ENCODE data around the gene HNRNPF. TPM values are rescaled to one million over a fixed set of nuclear protein-coding genes. Genes with fewer than 3 reads are reported as not detected.
A peak's percentile ranks its signal among the peaks of the same experiment; 100 is the strongest.

The HNRNPF gene
- total RNA-seq, 1 donor from 2014 or later = 126 TPM

GRCh38 chr10:43440463-43441134 lies 31.6 kb upstream of the HNRNPF start:
- TF ChIP-seq, protein P1, sequence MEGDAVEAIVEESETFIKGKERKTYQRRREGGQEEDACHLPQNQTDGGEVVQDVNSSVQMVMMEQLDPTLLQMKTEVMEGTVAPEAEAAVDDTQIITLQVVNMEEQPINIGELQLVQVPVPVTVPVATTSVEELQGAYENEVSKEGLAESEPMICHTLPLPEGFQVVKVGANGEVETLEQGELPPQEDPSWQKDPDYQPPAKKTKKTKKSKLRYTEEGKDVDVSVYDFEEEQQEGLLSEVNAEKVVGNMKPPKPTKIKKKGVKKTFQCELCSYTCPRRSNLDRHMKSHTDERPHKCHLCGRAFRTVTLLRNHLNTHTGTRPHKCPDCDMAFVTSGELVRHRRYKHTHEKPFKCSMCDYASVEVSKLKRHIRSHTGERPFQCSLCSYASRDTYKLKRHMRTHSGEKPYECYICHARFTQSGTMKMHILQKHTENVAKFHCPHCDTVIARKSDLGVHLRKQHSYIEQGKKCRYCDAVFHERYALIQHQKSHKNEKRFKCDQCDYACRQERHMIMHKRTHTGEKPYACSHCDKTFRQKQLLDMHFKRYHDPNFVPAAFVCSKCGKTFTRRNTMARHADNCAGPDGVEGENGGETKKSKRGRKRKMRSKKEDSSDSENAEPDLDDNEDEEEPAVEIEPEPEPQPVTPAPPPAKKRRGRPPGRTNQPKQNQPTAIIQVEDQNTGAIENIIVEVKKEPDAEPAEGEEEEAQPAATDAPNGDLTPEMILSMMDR (IDR thresholded peaks at IDR 0.05) = no peak
- Mint-ChIP-seq H3K4me3 (ENCODE audit: unreplicated experiment) (no peak overlapping the region), H3K27ac (ENCODE audit: unreplicated experiment) (no peak overlapping the region), H3K27me3 (ENCODE audit: low read depth) (no peaks in the 10 kb centered on the region), H3K9me3 (ENCODE audit: low read depth) (no peaks in the 10 kb centered on the region), H3K36me3 (ENCODE audit: low read depth) (peaks cover 3% of the 10 kb centered on the region), H3K4me1 (ENCODE audit: low read depth) (peaks cover 13% of the 10 kb centered on the region)
- no peak for DNase-seq (ENCODE audit: low spot score)

DNA sequence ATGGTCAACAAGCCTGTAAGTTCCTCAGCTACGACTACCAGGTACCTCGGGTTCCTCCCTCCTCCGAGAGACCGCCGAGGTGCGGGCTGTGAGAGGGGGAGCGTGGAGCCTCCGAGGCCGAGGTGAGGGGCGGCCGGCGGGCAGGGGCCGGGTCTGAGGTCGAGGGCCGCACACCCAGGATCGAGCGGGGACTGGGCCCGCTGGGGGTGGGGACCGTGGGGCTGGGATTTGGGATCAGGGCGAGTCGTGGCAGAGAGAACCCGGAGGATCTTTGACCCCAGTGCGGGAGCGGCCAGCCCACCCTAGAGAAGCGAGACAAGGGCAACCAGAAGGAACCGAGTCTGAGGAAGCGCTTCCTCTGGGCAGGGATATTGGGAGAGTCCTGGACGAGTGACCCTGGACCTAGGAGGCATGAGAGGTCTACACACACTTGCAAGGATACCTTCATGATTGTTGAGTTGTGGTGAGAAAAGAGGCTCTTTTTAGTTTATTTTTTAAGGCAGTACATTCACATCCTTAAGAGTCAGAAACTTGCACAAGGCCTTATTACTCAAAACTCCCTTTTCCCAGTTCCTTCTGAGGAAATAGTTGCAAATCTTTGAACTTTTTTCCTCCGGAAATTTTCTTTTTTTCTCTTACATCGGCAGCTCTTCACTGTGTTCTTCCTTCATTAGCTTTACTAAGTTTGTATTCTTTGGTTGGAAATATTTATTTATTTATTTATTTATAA lies 28.3 kb upstream of the HNRNPF start:
- Mint-ChIP-seq H3K4me1 (ENCODE audit: low read depth) (peaks cover 15% of the 10 kb centered on the region), H3K36me3 (ENCODE audit: low read depth) (no peaks in the 10 kb centered on the region), H3K27me3 (ENCODE audit: low read depth) (no peaks in the 10 kb centered on the region), H3K27ac (ENCODE audit: unreplicated experiment) (peak overlapping the region; percentile 94), H3K4me3 (ENCODE audit: unreplicated experiment) (peak overlapping the region; percentile 87), H3K9me3 (ENCODE audit: low read depth) (no peaks in the 10 kb centered on the region)
- no peak for DNase-seq (ENCODE audit: low spot score)
- TF ChIP-seq, protein P1 (IDR thresholded peaks at IDR 0.05) = no peak

DNA sequence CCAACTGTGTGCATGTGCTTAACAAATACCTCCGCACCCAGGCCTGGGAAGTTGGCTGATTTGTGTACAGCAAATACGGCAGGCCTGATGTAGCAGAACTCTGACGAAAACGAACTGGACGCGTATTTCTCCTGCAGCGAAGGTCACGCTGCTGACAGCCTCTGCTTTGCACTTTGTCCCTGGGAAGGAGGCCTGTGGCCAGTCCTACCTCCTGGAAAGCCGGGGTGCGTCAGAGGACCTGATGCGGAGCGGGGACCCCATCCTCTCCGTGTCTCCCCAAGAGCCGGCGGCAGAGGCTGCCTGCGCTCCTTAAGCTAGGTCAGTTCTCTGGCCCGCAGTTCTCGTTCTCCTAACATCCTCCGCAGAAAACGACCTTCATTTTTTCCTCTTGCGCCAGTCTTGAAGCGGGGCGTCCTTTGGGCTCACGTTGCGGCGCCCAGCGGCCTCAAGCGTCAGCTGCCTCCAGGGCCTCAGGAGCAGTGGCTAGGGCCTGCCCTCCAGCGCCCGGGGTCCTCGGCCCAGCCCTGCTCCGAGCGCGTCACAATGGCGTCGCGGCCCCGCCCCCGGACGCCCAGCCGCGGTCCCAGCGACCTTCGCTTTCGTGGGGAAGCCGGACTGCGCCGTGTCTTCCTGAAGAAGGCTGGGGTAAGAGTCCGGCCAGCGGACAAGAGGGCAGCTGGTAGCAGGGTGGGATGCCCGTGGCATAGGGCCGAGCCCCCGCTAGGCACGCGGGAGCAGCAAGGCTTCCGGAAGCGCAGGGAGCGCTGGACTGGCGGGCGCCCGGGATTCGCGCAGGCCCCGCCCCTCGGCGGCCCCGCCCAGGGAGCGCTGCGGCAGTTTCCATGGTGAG lies 27.5 kb upstream of the HNRNPF start, which contains the start of gene ZNF487:
TSS of gene ZNF487 (plus strand) at position 821 of the 850 bp plus-strand sequence. CDS start 38,703 bp downstream, outside the sequence.
- H3K4me3 Mint-ChIP-seq (ENCODE audit: unreplicated experiment) = peak within 1 kb of the TSS; percentile 87
- no peaks in the 10 kb centered on the region for H3K9me3 Mint-ChIP-seq (ENCODE audit: low read depth)
- no peaks in the 10 kb centered on the region for H3K27me3 Mint-ChIP-seq (ENCODE audit: low read depth)

GRCh38 chr10:43430926-43431663 lies 22.1 kb upstream of the HNRNPF start:
- Mint-ChIP-seq H3K27ac (ENCODE audit: unreplicated experiment) (peak overlapping the region; percentile 33), H3K27me3 (ENCODE audit: low read depth) (no peaks in the 10 kb centered on the region), H3K9me3 (ENCODE audit: low read depth) (no peaks in the 10 kb centered on the region), H3K4me3 (ENCODE audit: unreplicated experiment) (no peak overlapping the region), H3K4me1 (ENCODE audit: low read depth) (peaks cover 4% of the 10 kb centered on the region), H3K36me3 (ENCODE audit: low read depth) (no peaks in the 10 kb centered on the region)
- no peak for DNase-seq (ENCODE audit: low spot score)
- TF ChIP-seq, protein P1 (IDR thresholded peaks at IDR 0.05) = no peak

More for the DNA sequence above, 27.5 kb upstream of the HNRNPF start, which contains the start of gene ZNF487:
- TF ChIP-seq, protein P1 (IDR thresholded peaks at IDR 0.05) = peak; percentile 37
- Mint-ChIP-seq H3K27ac (ENCODE audit: unreplicated experiment) (peak within 1 kb of the TSS; percentile 94), H3K36me3 (ENCODE audit: low read depth) (no peaks in the 10 kb centered on the region), H3K4me1 (ENCODE audit: low read depth) (peaks cover 15% of the 10 kb centered on the region)
- DNase-seq (ENCODE audit: low spot score) = peak; percentile 93
